SK-N-SH (cell line): ENCODE results near the gene BFSP2. TPM values are rescaled to one million over a fixed set of nuclear protein-coding genes. Genes with fewer than 3 reads are reported as not detected.

ENCODE experiments used
- CTCF ChIA-PET: fragments of 300-600, 350-600 bp; formaldehyde crosslinking; extraction: SDS; loops from one replicate; lab custom pipeline; 2021; lab: Yijun Ruan, JAX
- POLR2A ChIA-PET: fragments of 350-600 bp; sonication (Branson Sonifier 250); formaldehyde crosslinking; extraction: SDS; loops from one replicate; lab custom pipeline; 2020; ENCODE audit warnings: antibody characterized with exemption, inconsistent platforms; lab: Yijun Ruan, JAX
- DNase-seq: peaks from one replicate; pipeline ENCODE4 v3.0.0; 2012
- H2AFZ ChIP-seq: fragments of 200-600 bp; sonication (generic); 2 replicates; pipeline ENCODE4 v1.8.1; 2016; ENCODE audit warnings: antibody characterized with exemption, mild to moderate bottlenecking, low read depth
- H3F3A ChIP-seq: fragments of 200-600 bp; sonication (generic); replicated peaks from 2 replicates; pipeline ENCODE3; 2016; ENCODE audit warnings: antibody characterized with exemption, mild to moderate bottlenecking; ENCODE audit not compliant: insufficient read depth
- H3K27ac ChIP-seq, 2 experiments: fragments of 200-500 bp in 1 of 2; fragments of 200-600 bp in 1 of 2; sonication (Bioruptor generic) in 1 of 2; sonication (generic), shearing (Covaris generic) in 1 of 2; 2 replicates each; pipeline versions ENCODE4 v1.5.1 to v1.6.1; 2014 to 2016; ENCODE audit warnings: low read depth in 2 of 2, inconsistent platforms in 1 of 2, low read length in 1 of 2, mild to moderate bottlenecking in 1 of 2, mixed read lengths in 1 of 2
- H3K27me3 ChIP-seq: fragments of 200-600 bp; sonication (generic), shearing (Covaris generic); 2 replicates; pipeline ENCODE4 v1.6.1; 2016; ENCODE audit warnings: mixed run types; ENCODE audit not compliant: insufficient read depth
- H3K36me3 ChIP-seq, 2 experiments: fragments of 200-500 bp in 1 of 2; fragments of 200-600 bp in 1 of 2; sonication (Bioruptor generic) in 1 of 2; sonication (generic) in 1 of 2; replicated peaks in 1 of 2; 2 replicates each; pipeline versions ENCODE3 to v1.5.1; 2014 to 2016; ENCODE audit warnings: low read length in 1 of 2, mild to moderate bottlenecking in 1 of 2; ENCODE audit not compliant: insufficient read depth in 2 of 2, control insufficient read depth in 1 of 2
- H3K4me1 ChIP-seq, 2 experiments: fragments of 200-500 bp in 1 of 2; fragments of 200-600 bp in 1 of 2; sonication (Bioruptor generic) in 1 of 2; sonication (generic), shearing (Covaris generic) in 1 of 2; 2 replicates each; pipeline versions ENCODE4 v1.5.1 to v1.6.1; 2014 to 2016; ENCODE audit warnings: low read depth in 1 of 2, low read length in 1 of 2, mixed run types in 1 of 2; ENCODE audit not compliant: insufficient read depth in 2 of 2, control insufficient read depth in 1 of 2
- H3K4me2 ChIP-seq: fragments of 200-600 bp; sonication (generic), shearing (Covaris generic); 2 replicates; pipeline ENCODE4 v1.6.1; 2017; ENCODE audit warnings: mixed run types
- H3K4me3 ChIP-seq, 2 experiments: fragments of 200-500 bp in 1 of 2; fragments of 200-600 bp in 1 of 2; sonication (Bioruptor generic) in 1 of 2; sonication (generic), shearing (Covaris generic) in 1 of 2; 2 replicates each; pipeline versions ENCODE4 v1.5.1 to v1.8.1; 2014 to 2016; ENCODE audit warnings: low read depth in 2 of 2, inconsistent platforms in 1 of 2, low read length in 1 of 2, mild to moderate bottlenecking in 1 of 2, mixed read lengths in 1 of 2, moderate library complexity in 1 of 2
- H3K79me2 ChIP-seq: fragments of 200-600 bp; sonication (generic); 2 replicates; pipeline ENCODE4 v1.8.1; 2017; ENCODE audit warnings: mild to moderate bottlenecking; ENCODE audit not compliant: insufficient read depth
- H3K9ac ChIP-seq: fragments of 200-600 bp; sonication (generic); 2 replicates; pipeline ENCODE4 v1.6.1; 2017; ENCODE audit warnings: mixed run types
- H3K9me2 ChIP-seq: fragments of 200-600 bp; sonication (generic); 2 replicates; pipeline ENCODE4 v1.6.1; 2017; ENCODE audit warnings: mixed run types
- H3K9me3 ChIP-seq: fragments of 200-600 bp; sonication (generic); 2 replicates; pipeline ENCODE4 v1.6.1; 2017; ENCODE audit warnings: mixed run types, mild to moderate bottlenecking, moderate library complexity
- H4K20me1 ChIP-seq: fragments of 200-600 bp; sonication (generic); 2 replicates; pipeline ENCODE4 v1.6.1; 2017; ENCODE audit warnings: mild to moderate bottlenecking, mixed run types; ENCODE audit not compliant: insufficient read depth
- FOSL2 ChIP-seq: IDR thresholded peaks from 2 replicates; pipeline ENCODE4 v1.4.0; 2012; ENCODE audit warnings: low read depth, mild to moderate bottlenecking, moderate library complexity, borderline replicate concordance
- FOXJ3 ChIP-seq: sonication (generic); formaldehyde crosslinking; IDR thresholded peaks from 2 replicates; pipeline ENCODE4 v1.5.1; 2020; ENCODE audit warnings: mild to moderate bottlenecking, missing genetic modification reagents
- GABPA ChIP-seq: IDR thresholded peaks from 2 replicates; pipeline ENCODE4 v1.4.0; 2012; ENCODE audit warnings: low read depth, mild to moderate bottlenecking
- GATA2 ChIP-seq: sonication (generic); formaldehyde crosslinking; IDR thresholded peaks from 2 replicates; pipeline ENCODE4 v1.5.0; 2020; ENCODE audit warnings: mild to moderate bottlenecking, missing genetic modification reagents
- JUND ChIP-seq: IDR thresholded peaks from 2 replicates; pipeline ENCODE4 v1.4.0; 2012
- RAD21 ChIP-seq: IDR thresholded peaks from 2 replicates; pipeline ENCODE4 v1.6.1; 2012; ENCODE audit warnings: mild to moderate bottlenecking, low read length
- RFX5 ChIP-seq: IDR thresholded peaks from 2 replicates; pipeline ENCODE4 v1.6.1; 2012; ENCODE audit warnings: mild to moderate bottlenecking, improper control_type of control experiment, low read length
- TCF12 ChIP-seq: IDR thresholded peaks from 2 replicates; pipeline ENCODE4 v1.4.0; 2012
- WGBS: methylation state at CpG from one replicate; pipeline ENCODE4 v1.1.6; 2017; ENCODE audit warnings: low lambda C conversion rate; 5-methylcytosine and 5-hydroxymethylcytosine counted together
- polyA plus RNA-seq, 3 experiments: library from polyadenylated mRNA; depleted of rRNA; stranded (reverse); fragments of >200 nt; gene quantifications; 2 replicates each; pipeline ENCODE4 v1.2.3, GENCODE V29; 2012
- TF ChIP-seq, protein P1 (sequence below): IDR thresholded peaks from 2 replicates; pipeline ENCODE4; 2012
- TF ChIP-seq, protein P2 (sequence below): fragments of 150-350 bp; IDR thresholded peaks from 2 replicates; pipeline ENCODE4 v1.6.1; 2017; ENCODE audit warnings: antibody characterized with exemption, low read length, low read depth, borderline replicate concordance
- TF ChIP-seq, protein P3 (sequence below): fragments of 150-350 bp; IDR thresholded peaks from 2 replicates; pipeline ENCODE4 v1.6.1; 2016; ENCODE audit warnings: mild to moderate bottlenecking, low read depth, low read length

The BFSP2 gene
- polyA plus RNA-seq, 1 of the 3 experiments (the other 2 are of a cell fraction) = not detected

DNA sequence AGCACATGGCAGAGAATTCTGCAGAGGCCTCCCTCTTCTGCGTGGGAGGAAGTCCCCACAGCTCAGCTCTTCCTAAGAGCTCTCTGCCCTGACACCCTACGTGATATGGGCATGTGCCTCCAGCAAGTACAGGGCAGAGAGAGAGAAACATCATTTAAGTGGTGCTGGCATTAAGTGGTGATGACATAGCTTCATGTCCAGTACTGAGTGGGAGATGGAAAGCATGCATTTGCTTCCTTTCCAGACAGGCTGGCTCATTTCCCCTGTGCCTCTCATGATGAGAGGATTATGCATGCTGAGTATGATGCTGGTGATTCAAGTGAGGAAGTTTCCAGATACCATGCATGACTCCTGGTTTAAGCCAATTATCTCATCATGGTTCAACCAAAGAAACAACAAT, 26.9 kb downstream of the BFSP2 start:
- Histone ChIP-seq H3K9me2 (no peaks in the 10 kb centered on the region), H3K4me2 (no peak overlapping the region), H3K79me2 (no peaks in the 10 kb centered on the region), H3K4me1 (peaks cover 3 to 12% of the 10 kb centered on the region in 2 experiments; a peak in 2 of 4 replicates), H4K20me1 (no peaks in the 10 kb centered on the region), H3K36me3 (no peaks in the 10 kb centered on the region), H3K9me3 (no peaks in the 10 kb centered on the region), H2AFZ (no peak overlapping the region), H3K9ac (no peak overlapping the region), H3K27me3 (no peaks in the 10 kb centered on the region), H3K4me3 (no peak overlapping the region), H3F3A (no peaks in the 10 kb centered on the region), H3K27ac (no peak overlapping the region)
- no peak for TF ChIP-seq RAD21
- TF ChIP-seq, protein P1, sequence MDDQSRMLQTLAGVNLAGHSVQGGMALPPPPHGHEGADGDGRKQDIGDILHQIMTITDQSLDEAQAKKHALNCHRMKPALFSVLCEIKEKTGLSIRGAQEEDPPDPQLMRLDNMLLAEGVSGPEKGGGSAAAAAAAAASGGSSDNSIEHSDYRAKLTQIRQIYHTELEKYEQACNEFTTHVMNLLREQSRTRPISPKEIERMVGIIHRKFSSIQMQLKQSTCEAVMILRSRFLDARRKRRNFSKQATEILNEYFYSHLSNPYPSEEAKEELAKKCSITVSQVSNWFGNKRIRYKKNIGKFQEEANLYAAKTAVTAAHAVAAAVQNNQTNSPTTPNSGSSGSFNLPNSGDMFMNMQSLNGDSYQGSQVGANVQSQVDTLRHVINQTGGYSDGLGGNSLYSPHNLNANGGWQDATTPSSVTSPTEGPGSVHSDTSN = 0 out of 2 replicates have a peak, but pooled peaks have one; percentile 17
- 0 out of 2 replicates have a peak, but pooled peaks have one; percentile 20 for TF ChIP-seq TCF12
- no peak for TF ChIP-seq JUND
- TF ChIP-seq GATA2 = no peak
- TF ChIP-seq, protein P2, sequence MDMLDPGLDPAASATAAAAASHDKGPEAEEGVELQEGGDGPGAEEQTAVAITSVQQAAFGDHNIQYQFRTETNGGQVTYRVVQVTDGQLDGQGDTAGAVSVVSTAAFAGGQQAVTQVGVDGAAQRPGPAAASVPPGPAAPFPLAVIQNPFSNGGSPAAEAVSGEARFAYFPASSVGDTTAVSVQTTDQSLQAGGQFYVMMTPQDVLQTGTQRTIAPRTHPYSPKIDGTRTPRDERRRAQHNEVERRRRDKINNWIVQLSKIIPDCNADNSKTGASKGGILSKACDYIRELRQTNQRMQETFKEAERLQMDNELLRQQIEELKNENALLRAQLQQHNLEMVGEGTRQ = no peak
- ChIA-PET CTCF (interaction anchor here (1.3 to 4.3 kb wide), 4 partner anchors 18 to 701 kb away, joined by 3 to 28 read pairs (median 10); no protein-coding TSS in a partner anchor), POLR2A (no interaction called here)
- DNase-seq = no peak
- whole genome bisulfite sequencing = 69% methylated on average over 2 of the region's 2 CpGs

DNA sequence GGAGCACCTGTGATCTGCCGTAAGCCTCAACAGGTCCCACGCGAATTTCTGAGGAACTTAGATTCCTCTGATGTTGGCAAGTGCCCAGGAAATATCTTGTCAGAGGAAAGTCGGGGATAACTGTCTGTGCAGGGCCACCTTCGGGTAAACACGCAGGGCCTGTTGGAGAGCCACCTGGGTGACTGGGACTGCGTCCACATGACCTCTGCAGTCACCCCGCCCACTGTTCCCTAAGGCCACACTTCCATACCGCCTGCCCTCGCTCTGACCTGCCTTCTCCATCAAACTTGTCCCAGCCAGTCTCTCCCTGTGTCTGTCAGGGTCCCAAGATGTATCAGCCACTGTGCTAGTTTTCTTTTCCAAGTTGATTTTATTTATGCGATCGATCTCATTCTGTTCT, 28.7 kb downstream of the BFSP2 start:
- Histone ChIP-seq H3K4me3 (no peak overlapping the region), H3K4me1 (peaks cover 3 to 12% of the 10 kb centered on the region in 2 experiments; a peak in 2 of 4 replicates), H3K9ac (no peak overlapping the region), H3K36me3 (no peaks in the 10 kb centered on the region), H3K27ac (no peak overlapping the region), H3K9me2 (no peaks in the 10 kb centered on the region), H3K79me2 (no peaks in the 10 kb centered on the region), H3K9me3 (no peaks in the 10 kb centered on the region), H3F3A (no peaks in the 10 kb centered on the region), H4K20me1 (no peaks in the 10 kb centered on the region), H3K4me2 (no peak overlapping the region), H3K27me3 (no peaks in the 10 kb centered on the region), H2AFZ (no peak overlapping the region)
- DNase-seq = no peak
- ChIA-PET CTCF (interaction anchor here (3.3 kb wide), 1 partner anchor 697 kb away, joined by 16 read pairs; no protein-coding TSS in a partner anchor), POLR2A (no interaction called here)
- 81% methylated on average over 12 of the region's 12 CpGs for WGBS
- TF ChIP-seq FOSL2 (no peak), GABPA (no peak), RFX5 (no peak), FOXJ3 (CRISPR knock-in tag) (no peak)
- TF ChIP-seq, protein P3, sequence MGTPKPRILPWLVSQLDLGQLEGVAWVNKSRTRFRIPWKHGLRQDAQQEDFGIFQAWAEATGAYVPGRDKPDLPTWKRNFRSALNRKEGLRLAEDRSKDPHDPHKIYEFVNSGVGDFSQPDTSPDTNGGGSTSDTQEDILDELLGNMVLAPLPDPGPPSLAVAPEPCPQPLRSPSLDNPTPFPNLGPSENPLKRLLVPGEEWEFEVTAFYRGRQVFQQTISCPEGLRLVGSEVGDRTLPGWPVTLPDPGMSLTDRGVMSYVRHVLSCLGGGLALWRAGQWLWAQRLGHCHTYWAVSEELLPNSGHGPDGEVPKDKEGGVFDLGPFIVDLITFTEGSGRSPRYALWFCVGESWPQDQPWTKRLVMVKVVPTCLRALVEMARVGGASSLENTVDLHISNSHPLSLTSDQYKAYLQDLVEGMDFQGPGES = no peak
